ENCODE data around the gene TRIB2.

DNA sequence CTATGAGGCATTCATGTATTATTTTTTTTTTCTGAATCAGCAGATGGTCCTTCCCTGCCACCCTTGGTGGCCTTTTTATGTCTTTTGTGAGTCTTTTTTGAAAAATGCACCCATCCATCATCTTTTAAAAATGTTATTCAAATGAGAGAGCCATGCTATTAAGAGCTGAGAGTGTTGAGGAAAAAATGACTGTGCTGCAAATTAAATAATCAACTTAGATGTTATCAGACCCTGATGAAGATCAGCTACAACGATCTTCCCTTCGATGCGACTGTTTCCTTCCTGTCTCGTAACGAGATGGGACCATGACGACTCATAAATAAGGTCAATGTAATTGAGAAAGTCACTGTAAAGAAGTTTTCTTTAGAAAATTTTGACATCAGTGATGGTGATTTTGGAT, 44.4 kb downstream of the TRIB2 start:
- TF ChIP-seq CTCF (conservative IDR thresholded peaks at IDR 0.05; ENCODE audit: low read depth, low read length): no peak
- no peak for TF ChIP-seq EZH2 (IDR thresholded peaks at IDR 0.05; ENCODE audit: borderline replicate concordance, low read depth, low read length, poor library complexity, severe bottlenecking)
